HFF-Myc (cell line): ENCODE data around the gene TMEM30B.

Source experiments
- DNase-seq: peaks from one replicate; pipeline ENCODE4 v3.0.0-alpha.2; 2011; ENCODE audit warnings: low read depth; ENCODE audit errors: extremely low read depth
- H3K4me3 ChIP-seq: replicated peaks from 2 replicates; pipeline ENCODE4 v1.5.1; 2011; ENCODE audit warnings: low read depth, mild to moderate bottlenecking, control low read depth, low read length
- TF ChIP-seq, protein P1 (sequence below): IDR thresholded peaks from 2 replicates; pipeline ENCODE4 v1.5.1; 2012; ENCODE audit warnings: mild to moderate bottlenecking, low read depth, low read length, control low read depth; ENCODE audit errors: missing control alignments

The TMEM30B gene

DNA sequence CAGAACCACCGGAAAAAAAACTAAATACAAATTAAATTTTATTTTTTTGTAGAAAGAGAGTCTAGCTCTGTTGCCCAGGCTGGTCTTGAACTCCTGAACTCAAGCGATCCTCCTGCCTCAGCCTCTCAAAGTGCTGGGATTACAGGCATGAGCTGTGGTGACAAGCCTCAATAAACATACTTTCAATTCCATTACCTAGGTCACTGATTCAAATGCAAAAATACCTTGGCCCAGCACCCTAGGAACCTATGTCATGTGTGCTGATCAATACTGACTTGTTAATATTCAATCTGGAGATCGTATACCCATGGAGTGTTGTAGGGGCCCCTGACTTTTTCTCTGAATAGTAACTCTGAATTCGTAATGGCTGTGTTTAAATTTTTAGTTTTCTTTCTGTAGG is 7.1 kb upstream of the TMEM30B start:
- TF ChIP-seq, protein P1, sequence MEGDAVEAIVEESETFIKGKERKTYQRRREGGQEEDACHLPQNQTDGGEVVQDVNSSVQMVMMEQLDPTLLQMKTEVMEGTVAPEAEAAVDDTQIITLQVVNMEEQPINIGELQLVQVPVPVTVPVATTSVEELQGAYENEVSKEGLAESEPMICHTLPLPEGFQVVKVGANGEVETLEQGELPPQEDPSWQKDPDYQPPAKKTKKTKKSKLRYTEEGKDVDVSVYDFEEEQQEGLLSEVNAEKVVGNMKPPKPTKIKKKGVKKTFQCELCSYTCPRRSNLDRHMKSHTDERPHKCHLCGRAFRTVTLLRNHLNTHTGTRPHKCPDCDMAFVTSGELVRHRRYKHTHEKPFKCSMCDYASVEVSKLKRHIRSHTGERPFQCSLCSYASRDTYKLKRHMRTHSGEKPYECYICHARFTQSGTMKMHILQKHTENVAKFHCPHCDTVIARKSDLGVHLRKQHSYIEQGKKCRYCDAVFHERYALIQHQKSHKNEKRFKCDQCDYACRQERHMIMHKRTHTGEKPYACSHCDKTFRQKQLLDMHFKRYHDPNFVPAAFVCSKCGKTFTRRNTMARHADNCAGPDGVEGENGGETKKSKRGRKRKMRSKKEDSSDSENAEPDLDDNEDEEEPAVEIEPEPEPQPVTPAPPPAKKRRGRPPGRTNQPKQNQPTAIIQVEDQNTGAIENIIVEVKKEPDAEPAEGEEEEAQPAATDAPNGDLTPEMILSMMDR: no peak

DNA sequence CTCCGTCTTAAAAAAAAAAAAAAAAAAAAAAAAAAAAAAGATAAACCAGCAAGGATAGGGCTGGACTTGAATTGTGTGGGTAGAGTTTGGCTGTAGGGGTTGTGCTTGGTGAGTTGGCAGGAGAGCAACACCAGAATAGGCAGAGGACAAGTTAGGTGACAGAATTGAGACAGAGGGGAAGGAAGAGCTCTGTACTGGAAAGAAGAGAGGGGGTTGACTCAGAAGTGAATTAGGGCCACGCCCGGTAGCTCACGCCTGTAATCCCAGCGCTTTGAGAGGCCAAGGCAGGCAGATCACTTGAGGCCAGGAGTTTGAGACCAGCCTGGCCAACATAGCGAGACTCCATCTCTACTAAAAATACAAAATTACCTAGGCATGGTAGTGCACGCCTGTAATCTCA is 6.1 kb upstream of the TMEM30B start:
- TF ChIP-seq, protein P1: no peak
- no peak overlapping the region for H3K4me3 ChIP-seq
- DNase-seq: no peak

More for the DNA sequence above, 7.1 kb upstream of the TMEM30B start:
- DNase-seq: no peak
- no peak overlapping the region for H3K4me3 ChIP-seq

DNA sequence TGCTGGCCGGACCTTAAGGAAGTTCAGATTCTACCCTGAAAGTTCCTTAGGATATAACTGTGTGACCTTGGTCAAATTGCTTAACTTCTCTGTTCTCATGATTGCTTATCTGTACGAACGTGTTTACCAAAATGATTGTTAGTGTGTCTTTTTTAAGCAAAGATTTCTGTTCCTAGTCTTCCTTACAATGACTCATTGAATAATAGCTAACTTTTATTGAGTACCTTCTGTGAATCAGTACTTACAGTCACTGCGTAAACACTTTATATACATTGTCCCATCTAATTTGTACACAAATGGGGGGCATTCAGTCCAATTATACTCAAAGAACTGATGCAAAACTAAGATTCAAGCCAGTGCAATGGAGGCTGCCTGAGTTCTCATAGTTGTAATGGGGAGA is 4.2 kb upstream of the TMEM30B start:
- DNase-seq: no peak
- TF ChIP-seq, protein P1: no peak
- H3K4me3 ChIP-seq: no peak overlapping the region

DNA sequence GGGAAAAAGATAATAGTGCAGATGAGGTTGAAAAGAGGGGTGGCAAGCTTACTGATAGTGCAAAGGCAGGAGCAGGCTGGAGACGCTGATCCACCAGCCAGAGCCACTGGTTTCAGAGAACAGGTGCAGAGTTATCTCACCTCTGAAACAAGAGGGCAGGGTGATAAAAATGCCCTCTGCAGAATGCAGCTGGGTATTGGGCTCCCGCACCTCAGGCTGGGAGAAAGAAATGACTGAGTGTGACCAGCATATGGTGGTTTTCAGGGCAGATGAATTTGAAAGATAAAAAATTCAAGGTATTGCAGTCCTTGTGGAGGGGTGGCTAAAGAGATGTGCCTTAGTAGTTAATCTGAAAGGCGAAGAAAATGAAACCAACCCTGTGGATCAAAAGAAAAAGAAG is 2.9 kb upstream of the TMEM30B start:
- no peak overlapping the region for H3K4me3 ChIP-seq
- no peak for DNase-seq
- TF ChIP-seq, protein P1: no peak

DNA sequence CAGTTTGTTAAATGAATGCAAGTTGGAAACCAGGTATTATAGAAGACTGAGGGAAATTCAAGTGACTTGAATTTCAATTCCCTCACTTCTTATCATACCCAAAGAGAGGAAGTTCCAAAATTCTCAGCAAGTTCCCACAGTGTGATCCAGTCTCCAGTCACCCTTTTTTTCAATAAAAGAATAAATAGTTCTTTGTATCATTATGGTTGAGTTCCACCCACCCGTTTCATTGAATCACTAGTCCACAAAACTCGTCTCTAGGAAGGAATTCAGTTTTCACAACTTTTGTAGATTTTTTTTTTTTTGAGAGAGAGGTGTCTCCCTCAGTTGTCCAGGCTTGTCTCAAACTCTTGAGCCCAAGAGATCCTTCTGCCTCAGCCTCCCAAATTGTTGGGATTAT is 1.6 kb upstream of the TMEM30B start:
- TF ChIP-seq, protein P1: no peak
- H3K4me3 ChIP-seq: no peak overlapping the region
- no peak for DNase-seq

DNA sequence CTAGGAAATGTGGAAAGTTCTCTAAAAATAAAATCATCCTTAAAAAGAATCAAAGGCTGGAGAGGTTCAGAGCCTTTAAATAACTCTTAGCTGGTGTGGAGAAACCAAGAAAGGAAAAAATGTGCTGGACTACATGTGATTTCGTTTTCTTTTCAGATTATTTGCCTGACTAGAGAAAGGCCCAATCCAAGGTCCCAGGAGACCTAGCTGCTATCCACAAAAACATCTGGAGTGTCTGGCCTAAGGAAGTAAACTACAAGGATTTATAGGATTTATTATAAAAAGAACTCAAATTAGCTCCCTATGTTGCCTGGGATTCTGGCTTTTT is 774 bp upstream of the TMEM30B start:
- no peak for DNase-seq
- no peak overlapping the region for H3K4me3 ChIP-seq
- TF ChIP-seq, protein P1: no peak

DNA sequence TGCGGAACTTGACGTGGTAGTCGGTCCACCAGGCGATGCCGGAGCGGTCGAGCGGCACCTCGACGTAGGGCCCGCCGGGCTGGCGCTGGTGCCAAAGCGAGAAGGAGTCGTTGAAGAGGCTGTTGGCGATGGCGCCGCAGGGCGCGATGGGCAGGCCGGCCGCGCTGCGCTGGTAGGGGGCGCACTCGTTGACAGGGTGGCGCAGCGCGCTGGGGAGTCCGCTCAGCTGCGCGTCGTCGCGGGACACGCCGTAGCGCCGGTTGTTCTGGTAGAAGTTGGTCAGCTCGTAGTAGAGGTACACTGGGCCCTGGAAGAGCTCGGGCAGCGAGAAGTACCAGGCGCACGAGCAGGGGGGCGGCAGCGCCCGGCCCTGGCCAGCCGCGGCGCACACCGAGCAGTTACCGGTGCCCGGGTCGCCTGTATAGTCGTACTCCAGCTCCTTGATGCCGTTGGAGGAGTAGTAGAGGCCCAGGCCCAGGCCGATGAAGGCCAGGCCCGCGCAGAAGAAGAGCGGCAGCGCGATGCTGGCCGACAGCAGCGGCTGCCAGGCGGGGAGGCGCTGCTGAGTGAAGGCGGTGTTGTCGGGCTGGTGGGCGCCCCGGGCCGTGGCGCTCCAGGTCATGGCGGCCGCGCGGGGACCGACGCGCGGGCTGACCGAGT is 482 bp downstream of the TMEM30B start:
- no peak for DNase-seq
- TF ChIP-seq, protein P1: peak; percentile 50
- H3K4me3 ChIP-seq: peak overlapping the region; percentile 45
